Suppressor macrophage treated with lipopolysaccharide for 1 hour (primary cell): ENCODE measurements around the gene HINFP.

Experiments used
- DNase-seq, 3 donors: peaks; one replicate each; pipeline ENCODE4 v3.0.0-alpha.2; 2020 to 2022

Gene HINFP, protein sequence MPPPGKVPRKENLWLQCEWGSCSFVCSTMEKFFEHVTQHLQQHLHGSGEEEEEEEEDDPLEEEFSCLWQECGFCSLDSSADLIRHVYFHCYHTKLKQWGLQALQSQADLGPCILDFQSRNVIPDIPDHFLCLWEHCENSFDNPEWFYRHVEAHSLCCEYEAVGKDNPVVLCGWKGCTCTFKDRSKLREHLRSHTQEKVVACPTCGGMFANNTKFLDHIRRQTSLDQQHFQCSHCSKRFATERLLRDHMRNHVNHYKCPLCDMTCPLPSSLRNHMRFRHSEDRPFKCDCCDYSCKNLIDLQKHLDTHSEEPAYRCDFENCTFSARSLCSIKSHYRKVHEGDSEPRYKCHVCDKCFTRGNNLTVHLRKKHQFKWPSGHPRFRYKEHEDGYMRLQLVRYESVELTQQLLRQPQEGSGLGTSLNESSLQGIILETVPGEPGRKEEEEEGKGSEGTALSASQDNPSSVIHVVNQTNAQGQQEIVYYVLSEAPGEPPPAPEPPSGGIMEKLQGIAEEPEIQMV

DNA sequence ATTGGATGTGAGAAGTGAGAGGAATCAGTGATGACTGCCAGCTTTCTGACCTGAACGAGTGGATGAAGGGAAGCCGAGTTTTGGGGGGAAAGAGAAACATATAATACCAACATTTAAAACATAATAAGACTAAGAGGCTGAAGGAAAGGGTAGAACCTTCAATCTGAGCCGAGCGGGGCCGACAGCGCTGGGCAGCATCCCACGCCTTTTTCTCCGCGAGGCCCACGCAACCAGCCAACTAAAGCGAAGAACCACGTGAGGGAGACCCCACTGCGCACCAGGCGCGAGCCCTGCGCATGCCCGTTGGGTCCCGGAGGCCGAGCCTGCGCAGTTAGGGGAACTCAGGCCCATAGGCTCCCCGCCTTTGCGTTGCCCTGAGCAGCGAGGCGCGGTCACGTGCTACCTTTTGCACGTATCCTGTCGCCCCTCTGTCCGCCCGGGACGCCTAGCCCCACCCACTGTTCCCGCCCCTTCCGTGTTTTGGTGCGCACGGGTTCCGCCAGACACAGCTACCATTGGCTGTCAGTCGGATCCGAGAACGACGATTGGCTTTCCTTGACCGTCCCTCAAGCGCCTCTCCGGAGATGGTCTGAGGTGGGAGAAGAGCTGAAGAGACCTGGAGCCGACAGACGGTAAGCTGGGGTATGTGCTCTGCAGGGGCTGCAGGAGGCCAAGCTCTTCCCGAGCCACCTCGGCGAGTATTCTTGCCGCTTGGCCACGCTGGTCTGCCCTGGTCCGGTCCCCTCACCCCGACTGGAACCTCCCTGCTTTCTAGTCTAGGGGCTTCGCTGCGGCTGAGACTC lies at the start of gene HINFP:
TSS of gene HINFP (plus strand) at position 573 of the 803 bp plus-strand sequence. CDS start 5,365 bp downstream, outside the sequence.
- DNase-seq: peak; percentile 99

DNA sequence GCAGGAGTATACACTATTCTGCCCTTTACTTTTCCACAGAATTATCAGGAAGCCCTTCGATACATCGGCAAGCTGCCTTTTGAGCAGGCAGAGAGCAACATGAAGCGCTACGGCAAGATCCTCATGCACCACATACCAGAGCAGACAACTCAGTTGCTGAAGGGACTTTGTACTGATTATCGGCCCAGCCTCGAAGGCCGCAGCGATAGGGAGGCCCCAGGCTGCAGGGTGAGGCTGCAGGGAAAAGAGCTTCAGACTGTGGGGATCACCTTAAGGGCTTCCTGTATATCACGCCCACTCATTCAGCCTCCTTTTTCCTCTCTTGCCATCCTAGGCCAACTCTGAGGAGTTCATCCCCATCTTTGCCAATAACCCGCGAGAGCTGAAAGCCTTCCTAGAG lies 43.5 kb upstream of the HINFP start:
- no peak for DNase-seq

DNA sequence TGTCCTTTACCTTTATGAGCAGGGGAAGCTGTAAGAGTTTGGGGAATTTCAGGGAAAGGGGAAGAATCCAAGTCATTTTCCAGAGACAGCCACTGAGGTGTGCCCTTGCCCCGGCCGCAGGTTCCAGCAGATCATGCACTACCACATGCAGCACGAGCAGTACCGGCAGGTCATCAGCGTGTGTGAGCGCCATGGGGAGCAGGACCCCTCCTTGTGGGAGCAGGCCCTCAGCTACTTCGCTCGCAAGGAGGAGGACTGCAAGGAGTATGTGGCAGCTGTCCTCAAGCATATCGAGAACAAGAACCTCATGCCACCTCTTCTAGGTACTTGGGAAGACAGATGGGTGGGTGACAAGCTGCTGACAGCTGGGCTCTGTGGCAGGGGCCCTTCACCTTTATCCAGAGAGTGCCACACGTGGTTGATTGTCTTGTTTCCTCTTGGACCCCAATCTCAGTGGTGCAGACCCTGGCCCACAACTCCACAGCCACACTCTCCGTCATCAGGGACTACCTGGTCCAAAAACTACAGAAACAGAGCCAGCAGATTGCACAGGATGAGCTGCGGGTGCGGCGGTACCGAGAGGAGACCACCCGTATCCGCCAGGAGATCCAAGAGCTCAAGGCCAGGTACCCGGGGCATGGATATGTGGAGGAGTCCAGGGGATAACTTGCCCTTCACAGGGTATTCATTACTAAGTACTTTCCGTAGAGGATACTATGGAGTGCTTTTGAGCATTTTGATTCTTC lies 42.5 kb upstream of the HINFP start:
- no peak for DNase-seq

- peak; percentile 79 to 86 (median 81) for DNase-seq
Measured at GRCh38 chr11:119081682-119082260, 39.6 kb upstream of the HINFP start.

DNA sequence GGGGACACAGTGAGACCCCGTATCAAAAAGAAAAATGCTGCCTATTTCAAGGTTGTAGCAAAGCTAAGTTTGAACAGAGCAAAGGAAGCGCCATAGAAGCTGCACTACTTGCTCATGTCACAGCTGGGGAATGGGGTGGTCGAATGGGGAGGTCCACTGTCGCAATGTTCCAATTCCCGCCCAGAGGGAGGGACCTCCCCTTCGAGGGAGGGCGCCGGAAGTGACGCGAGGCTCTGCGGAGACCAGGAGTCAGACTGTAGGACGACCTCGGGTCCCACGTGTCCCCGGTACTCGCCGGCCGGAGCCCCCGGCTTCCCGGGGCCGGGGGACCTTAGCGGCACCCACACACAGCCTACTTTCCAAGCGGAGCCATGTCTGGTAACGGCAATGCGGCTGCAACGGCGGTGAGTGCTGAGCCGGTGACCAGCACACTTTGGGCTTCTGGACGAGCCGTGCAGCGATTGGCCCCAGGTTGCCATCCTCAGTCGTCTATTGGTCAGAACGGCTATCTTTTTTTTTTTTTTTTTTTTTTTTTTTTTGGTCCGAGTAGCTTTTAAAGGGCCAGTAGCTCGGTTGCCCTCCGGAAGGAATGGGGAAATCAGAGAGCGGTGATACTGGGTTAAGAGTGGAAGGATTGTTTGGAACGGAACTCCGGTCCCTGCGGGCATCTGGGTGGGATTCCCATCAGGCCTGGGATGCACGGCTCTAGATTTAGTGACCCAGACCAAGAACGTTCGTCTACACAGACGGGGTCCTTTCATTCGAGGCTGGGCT lies 36.5 kb upstream of the HINFP start, which contains the start of gene HMBS:
TSS of gene HMBS (plus strand) at position 219 of the 774 bp plus-strand sequence. CDS start at position 372, 153 bp downstream.
- DNase-seq: peak; percentile 95 to 98 (median 97)

DNA sequence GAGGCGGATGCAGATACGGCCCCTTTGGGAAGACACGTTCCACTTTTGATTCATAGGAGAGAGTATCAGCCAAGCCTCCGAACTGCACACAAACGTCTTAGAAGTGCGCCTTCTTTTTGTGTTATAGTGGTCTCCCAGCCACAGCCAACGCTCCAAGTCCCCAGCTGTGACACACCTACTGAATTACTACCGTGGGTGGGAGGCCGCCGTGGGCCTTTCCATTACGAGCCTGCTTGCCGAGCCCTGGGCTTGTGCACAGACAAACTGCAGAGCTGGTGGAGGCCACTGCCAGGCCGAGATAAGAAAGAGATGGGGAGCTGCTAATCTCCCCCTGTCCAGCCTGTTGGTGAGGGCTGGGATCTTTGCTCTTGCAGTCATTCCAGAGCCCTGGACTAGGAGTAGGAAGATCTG lies 35.9 kb upstream of the HINFP start:
- DNase-seq: peak in 2 of 3 donors; percentile 48 to 51

- DNase-seq: no peak
Measured at GRCh38 chr11:119087123-119087522, 34.3 kb upstream of the HINFP start.

DNA sequence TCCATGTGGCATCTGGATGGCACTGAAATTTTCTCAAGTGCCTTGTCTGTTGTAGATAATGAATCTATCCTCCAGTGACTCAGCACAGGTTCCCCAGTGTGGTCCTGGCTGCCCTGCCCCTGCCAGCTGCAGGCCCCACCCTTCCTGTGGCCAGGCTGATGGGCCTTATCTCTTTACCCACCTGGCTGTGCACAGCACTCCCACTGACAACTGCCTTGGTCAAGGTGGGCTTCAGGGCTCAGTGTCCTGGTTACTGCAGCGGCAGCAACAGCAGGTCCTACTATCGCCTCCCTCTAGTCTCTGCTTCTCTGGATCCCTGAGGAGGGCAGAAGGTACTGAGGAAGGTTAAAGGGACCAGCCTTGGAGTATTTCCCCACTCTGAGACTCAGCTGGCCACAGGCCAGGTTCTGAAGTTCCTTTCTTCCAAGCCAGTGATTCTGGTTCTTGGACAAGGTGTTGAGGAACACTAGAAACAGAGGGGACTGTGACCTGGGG lies 33.6 kb upstream of the HINFP start:
- no peak for DNase-seq

DNA sequence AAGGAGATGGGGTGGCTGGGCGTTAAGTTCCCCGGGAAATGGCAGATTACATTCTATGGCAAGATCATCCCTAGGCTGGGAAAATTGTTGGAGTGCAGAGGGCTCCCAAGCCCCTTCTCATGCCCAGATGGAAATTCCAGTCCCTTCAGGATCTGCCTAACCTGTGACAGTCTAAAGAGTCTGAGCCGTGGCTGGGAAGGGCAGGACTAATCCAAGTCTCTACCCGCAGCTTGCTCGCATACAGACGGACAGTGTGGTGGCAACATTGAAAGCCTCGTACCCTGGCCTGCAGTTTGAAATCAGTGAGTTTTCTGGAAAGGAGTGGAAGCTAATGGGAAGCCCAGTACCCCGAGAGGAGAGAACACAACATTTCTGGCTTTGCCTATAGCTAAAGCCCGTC lies 33.0 kb upstream of the HINFP start:
- no peak for DNase-seq

- no peak for DNase-seq
Measured at GRCh38 chr11:119089319-119089718, 32.1 kb upstream of the HINFP start.

DNA sequence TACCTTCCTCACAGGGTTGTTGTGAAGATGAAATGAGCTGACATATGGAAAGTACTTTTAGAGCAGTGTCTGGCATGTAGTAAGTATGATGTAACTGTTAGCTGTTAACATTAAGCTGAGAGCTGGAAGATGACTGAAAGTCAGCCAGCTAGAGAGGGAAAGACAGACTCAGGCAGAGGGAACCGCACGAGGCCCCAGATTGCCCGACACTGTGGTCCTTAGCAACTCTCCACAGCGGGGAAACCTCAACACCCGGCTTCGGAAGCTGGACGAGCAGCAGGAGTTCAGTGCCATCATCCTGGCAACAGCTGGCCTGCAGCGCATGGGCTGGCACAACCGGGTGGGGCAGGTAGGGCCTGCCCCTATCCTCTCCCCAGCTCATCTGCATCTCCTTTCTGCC lies 30.2 kb upstream of the HINFP start:
- no peak for DNase-seq

- DNase-seq: no peak
Measured at GRCh38 chr11:119091966-119092879, 29.2 kb upstream of the HINFP start.

GRCh38 chr11:119092880-119093842 lies 28.2 kb upstream of the HINFP start:
- no peak for DNase-seq

DNA sequence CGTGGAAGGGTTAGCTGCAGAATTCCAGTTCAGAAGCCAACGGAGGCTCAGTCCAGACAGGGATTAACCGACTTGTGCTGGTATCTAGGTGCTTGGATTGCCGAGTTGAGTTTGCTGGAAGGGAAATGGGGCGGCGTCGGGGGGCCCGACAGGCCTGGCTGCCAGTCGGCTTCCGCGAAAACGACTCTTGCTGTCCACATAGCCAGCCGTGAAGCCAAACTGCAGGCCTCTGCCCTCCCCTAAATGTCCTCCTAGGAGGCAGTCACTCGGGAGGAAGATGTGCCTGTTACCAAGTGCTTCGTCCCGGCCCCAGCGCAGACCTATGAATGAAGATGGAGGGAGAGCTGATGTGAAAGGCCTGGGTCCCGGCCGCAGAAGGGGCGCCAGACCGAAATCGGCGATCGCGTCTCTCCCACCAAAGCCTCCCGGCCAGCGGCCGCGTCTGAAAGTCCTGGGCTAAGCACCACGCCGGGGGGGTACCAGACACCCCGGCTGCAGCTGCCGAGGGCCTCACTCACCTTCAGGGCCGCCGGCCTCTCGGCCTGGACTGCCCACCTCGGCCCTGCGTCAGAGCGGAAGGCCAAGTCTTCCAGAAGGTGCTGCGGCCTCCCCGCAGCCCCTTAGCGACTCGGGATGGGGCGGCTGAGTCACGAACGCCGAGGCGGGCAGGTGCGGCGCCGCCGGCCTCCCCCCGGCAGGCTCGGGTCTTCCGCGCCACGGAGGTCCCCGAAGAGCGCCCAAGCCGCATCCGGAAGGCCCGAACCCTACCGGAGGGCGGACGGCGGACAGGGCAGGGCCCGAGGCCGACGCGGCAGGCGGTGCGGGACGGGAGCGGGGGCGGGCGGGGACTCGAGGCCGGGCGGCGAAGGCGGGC lies 27.2 kb upstream of the HINFP start:
- peak in 2 of 3 donors; percentile 38 to 49 for DNase-seq

GRCh38 chr11:119094816-119095065 lies 26.6 kb upstream of the HINFP start:
- DNase-seq: peak; percentile 89 to 94 (median 90)

DNA sequence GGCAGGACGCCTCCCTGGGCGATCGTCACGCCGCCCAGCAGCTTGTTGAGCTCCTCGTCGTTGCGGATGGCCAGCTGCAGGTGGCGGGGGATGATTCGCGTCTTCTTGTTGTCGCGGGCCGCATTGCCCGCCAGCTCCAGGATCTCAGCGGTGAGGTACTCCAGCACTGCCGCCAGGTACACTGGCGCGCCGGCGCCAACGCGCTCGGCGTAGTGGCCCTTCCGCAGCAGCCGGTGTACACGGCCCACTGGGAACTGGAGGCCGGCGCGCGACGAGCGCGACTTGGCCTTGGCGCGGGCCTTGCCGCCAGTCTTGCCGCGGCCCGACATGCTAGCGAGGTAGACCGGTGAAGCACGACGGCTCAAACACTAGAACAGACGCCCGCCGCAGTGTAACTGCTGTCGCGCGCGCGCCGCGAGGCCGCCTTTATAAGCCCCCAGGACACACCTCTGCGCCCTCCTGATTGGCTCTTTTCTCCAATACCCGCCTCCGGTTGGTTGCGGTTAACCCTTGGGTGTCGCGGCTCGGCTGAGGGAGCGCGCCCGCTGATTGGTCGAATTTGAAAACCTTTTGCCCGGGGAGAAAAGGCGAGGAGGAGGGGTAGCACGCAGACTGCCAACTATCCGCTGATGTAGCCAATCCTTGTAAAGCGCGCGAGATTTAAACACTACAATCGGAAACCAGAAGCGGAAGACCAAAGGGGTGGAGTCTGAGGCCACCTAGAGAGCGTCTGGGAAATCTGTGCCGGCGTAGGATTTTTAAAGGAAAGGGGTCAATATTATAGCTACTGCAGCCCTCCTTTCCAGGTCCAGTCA lies 26.1 kb upstream of the HINFP start:
- peak; percentile 99 to 100 (median 100) for DNase-seq

DNA sequence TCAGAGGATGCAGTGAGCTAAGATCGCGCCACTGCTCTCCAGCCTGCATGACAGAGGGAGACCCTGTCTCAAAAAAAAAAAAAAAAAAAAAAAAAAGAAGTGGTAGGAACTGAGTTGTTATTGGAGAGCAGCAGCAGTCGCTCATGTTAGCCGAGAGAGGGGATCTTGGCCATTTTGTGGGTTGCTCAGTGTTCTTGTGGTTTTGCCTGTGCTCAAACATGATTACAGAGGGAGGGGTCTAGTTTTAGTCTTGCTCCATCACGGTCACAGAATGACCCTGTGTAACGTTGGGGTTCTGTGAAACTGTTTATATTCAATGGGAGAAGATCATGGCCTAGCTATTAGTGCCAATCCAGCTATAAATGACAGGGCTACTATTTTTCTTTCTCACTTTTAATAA lies 21.7 kb upstream of the HINFP start:
- no peak for DNase-seq
